Right lobe of liver (tissue), 4 donors: ENCODE results near the gene ARIH2.

Source experiments
- POLR2A ChIP-seq: fragments of 450-650 bp; IDR thresholded peaks from one replicate; pipeline ENCODE4 v1.6.1; 2017; ENCODE audit warnings: antibody characterized with exemption, mild to moderate bottlenecking
- TF ChIP-seq, protein P1 (sequence below), 4 donors: fragments of 200-600 bp in 3 of 4; fragments of 450-650 bp in 1 of 4; IDR thresholded peaks; one replicate each; pipeline versions ENCODE4 v1.5.1 to v1.8.0; 2016 to 2022; ENCODE audit warnings: antibody characterized with exemption in 4 of 4, mild to moderate bottlenecking in 2 of 4
- donor health status: DM: no; HTN: no; CAD: no.
- donor health status: DM: no; HTN: no; CAD: no.
- donor health status: DM: no; HTN: yes; CAD: no.

DNA sequence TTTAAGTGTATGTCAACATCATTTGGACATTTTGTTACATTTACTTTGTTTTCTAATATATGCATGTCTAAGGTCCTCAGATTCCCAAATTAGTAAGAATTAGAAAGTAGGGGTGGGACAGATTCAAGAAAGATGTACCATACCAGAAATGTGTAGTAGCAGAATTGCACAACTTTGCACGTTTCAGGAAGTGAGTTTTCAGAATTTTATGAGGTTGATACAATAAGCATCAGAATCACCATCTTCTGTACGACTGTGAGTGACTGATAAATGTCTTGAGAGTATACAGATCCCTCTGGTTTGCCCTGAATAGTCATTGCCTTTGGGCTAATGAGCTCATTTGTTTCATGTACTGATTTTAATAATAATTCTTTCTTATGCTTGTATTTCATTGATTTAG, 9.3 kb downstream of the ARIH2 start:
- TF ChIP-seq, protein P1, sequence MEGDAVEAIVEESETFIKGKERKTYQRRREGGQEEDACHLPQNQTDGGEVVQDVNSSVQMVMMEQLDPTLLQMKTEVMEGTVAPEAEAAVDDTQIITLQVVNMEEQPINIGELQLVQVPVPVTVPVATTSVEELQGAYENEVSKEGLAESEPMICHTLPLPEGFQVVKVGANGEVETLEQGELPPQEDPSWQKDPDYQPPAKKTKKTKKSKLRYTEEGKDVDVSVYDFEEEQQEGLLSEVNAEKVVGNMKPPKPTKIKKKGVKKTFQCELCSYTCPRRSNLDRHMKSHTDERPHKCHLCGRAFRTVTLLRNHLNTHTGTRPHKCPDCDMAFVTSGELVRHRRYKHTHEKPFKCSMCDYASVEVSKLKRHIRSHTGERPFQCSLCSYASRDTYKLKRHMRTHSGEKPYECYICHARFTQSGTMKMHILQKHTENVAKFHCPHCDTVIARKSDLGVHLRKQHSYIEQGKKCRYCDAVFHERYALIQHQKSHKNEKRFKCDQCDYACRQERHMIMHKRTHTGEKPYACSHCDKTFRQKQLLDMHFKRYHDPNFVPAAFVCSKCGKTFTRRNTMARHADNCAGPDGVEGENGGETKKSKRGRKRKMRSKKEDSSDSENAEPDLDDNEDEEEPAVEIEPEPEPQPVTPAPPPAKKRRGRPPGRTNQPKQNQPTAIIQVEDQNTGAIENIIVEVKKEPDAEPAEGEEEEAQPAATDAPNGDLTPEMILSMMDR (IDR thresholded peaks at IDR 0.05), result no peak
- TF ChIP-seq POLR2A, result no peak
